GM12878 (cell line): ENCODE measurements around the gene PPP1R12A. TPM values are rescaled to one million over a fixed set of nuclear protein-coding genes. Genes with fewer than 3 reads are reported as not detected.

Experiments
- ATAC-seq: fragments of 200-7000 bp; cut with Tn5 transposase; 3 replicates; pipeline ENCODE4 v1.9.1; 2020; ENCODE audit warnings: mild to moderate bottlenecking, moderate library complexity
- Bru-seq: library from RNA; stranded (reverse); fragments of 400-500 nt; gene quantifications from one replicate; lab custom pipeline; 2021; lab: Mats Ljungman, UMichigan
- BruChase-seq, 2 experiments: library from RNA; stranded (reverse); fragments of 400-500 nt; gene quantifications; one replicate each; lab custom pipeline; 2021; lab: Mats Ljungman, UMichigan
- BruUV-seq: library from RNA; stranded (reverse); fragments of 400-500 nt; replicated peaks from 2 replicates; lab custom pipeline; 2021; lab: Mats Ljungman, UMichigan
- CTCF ChIA-PET: fragments of 300-600 bp; sonication (Branson Sonifier 250); formaldehyde crosslinking; extraction: SDS; loops from one replicate; lab custom pipeline; 2021; ENCODE audit warnings: inconsistent platforms; lab: Yijun Ruan, JAX
- POLR2A ChIA-PET: fragments of 350-600 bp; formaldehyde crosslinking; extraction: SDS; loops from one replicate; lab custom pipeline; 2021; ENCODE audit warnings: inconsistent platforms; lab: Charles Lee
- RAD21 ChIA-PET: fragments of 300-600 bp; sonication (Branson Sonifier 250); formaldehyde crosslinking; loops from one replicate; lab custom pipeline; 2023; ENCODE audit warnings: antibody characterized with exemption; ENCODE audit not compliant: unreplicated experiment; lab: Charles Lee
- SMC1A ChIA-PET: fragments of 300-600 bp; sonication (Branson Sonifier 250); formaldehyde crosslinking; loops from one replicate; lab custom pipeline; 2023; ENCODE audit not compliant: unreplicated experiment, uncharacterized antibody; lab: Charles Lee
- DNase-seq: peaks from one replicate; pipeline ENCODE4 v3.0.0-alpha.2; 2011; ENCODE audit warnings: low read depth, low spot score
- FAIRE-seq: peaks from 3 replicates; lab custom pipeline; 2011; peaks lifted over from hg19 to GRCh38; lab: Jason Lieb, UNC
- H2AFZ ChIP-seq: 2 replicates; pipeline ENCODE4 v1.6.0; 2011; ENCODE audit warnings: low read depth, low read length, control low read depth; ENCODE audit not compliant: control insufficient read depth
- H3K27ac ChIP-seq: 2 replicates; pipeline ENCODE4 v1.5.1; 2011; ENCODE audit warnings: control low read depth; ENCODE audit not compliant: control insufficient read depth, insufficient read depth
- H3K27me3 ChIP-seq, 2 experiments: replicated peaks in 1 of 2; 2 replicates each; pipeline versions ENCODE4 v1.6.0 to v1.6.1; 2011; ENCODE audit warnings: low read length in 1 of 2; ENCODE audit not compliant: control insufficient read depth in 2 of 2, insufficient read depth in 2 of 2
- H3K36me3 ChIP-seq, 2 experiments: 2 replicates each; pipeline ENCODE4 v1.5.1; 2011; ENCODE audit warnings: low read length in 1 of 2; ENCODE audit not compliant: control insufficient read depth in 2 of 2, insufficient read depth in 2 of 2
- H3K4me1 ChIP-seq: 2 replicates; pipeline ENCODE4 v1.6.1; 2011; ENCODE audit warnings: mild to moderate bottlenecking, low read length, moderate library complexity, mixed read lengths; ENCODE audit not compliant: control insufficient read depth, insufficient read depth
- H3K4me2 ChIP-seq: 2 replicates; pipeline ENCODE4 v1.6.0; 2011; ENCODE audit warnings: control low read depth; ENCODE audit not compliant: control insufficient read depth, insufficient read depth
- H3K4me3 ChIP-seq: fragments of 200-600 bp; sonication (generic); 2 replicates; pipeline ENCODE4 v1.5.1; 2016
- H3K79me2 ChIP-seq: 2 replicates; pipeline ENCODE4 v1.6.0; 2011; ENCODE audit warnings: low read length; ENCODE audit not compliant: control insufficient read depth, insufficient read depth
- H3K9ac ChIP-seq: 2 replicates; pipeline ENCODE4 v1.8.0; 2011; ENCODE audit warnings: low read length, control low read depth, mixed read lengths; ENCODE audit not compliant: control insufficient read depth, insufficient read depth
- H3K9me3 ChIP-seq: replicated peaks from 3 replicates; pipeline ENCODE4 v1.5.1; 2011; ENCODE audit warnings: mild to moderate bottlenecking, low read length; ENCODE audit not compliant: control insufficient read depth, insufficient read depth
- H4K20me1 ChIP-seq: 2 replicates; pipeline ENCODE4 v1.6.0; 2011; ENCODE audit not compliant: control insufficient read depth, insufficient read depth
- BACH1 ChIP-seq: fragments of 450-650 bp; IDR thresholded peaks from 2 replicates; pipeline ENCODE4 v1.6.1; 2017; ENCODE audit warnings: mild to moderate bottlenecking, borderline replicate concordance
- BCL11A ChIP-seq: IDR thresholded peaks from 2 replicates; pipeline ENCODE4 v1.6.1; 2011; ENCODE audit warnings: low read depth, low read length
- BHLHE40 ChIP-seq, 2 experiments: fragments of 450-650 bp in 1 of 2; IDR thresholded peaks; 2 replicates each; pipeline ENCODE4 v1.6.1; 2011 to 2017; ENCODE audit warnings: low read depth in 2 of 2, borderline replicate concordance in 1 of 2, improper control_type of control experiment in 1 of 2, low read length in 1 of 2, mild to moderate bottlenecking in 1 of 2
- BRCA1 ChIP-seq: IDR thresholded peaks from 2 replicates; pipeline ENCODE4 v1.6.1; 2011; ENCODE audit warnings: low read depth, low read length, improper control_type of control experiment
- CREB1 ChIP-seq: IDR thresholded peaks from 2 replicates; pipeline ENCODE4 v1.6.1; 2012; ENCODE audit warnings: low read depth, mild to moderate bottlenecking, inconsistent platforms
- EED ChIP-seq: sonication (generic); IDR thresholded peaks from 2 replicates; pipeline ENCODE4 v1.6.1; 2016; ENCODE audit warnings: antibody characterized with exemption, low read depth
- IKZF1 ChIP-seq: fragments of 450-650 bp; conservative IDR thresholded peaks from 2 replicates; pipeline ENCODE4 v1.6.1; 2017; ENCODE audit warnings: antibody characterized with exemption, mild to moderate bottlenecking
- LARP7 ChIP-seq: fragments of 450-650 bp; IDR thresholded peaks from 2 replicates; pipeline ENCODE4 v1.6.1; 2017; ENCODE audit warnings: mild to moderate bottlenecking
- NBN ChIP-seq: fragments of 450-650 bp; IDR thresholded peaks from 2 replicates; pipeline ENCODE4 v1.6.1; 2016
- NFXL1 ChIP-seq: fragments of 450-650 bp; IDR thresholded peaks from 2 replicates; pipeline ENCODE4 v1.6.1; 2017; ENCODE audit warnings: antibody characterized with exemption, mild to moderate bottlenecking, borderline replicate concordance
- SMAD1 ChIP-seq: fragments of 450-650 bp; IDR thresholded peaks from 2 replicates; pipeline ENCODE4 v1.6.1; 2018; ENCODE audit warnings: mild to moderate bottlenecking, low read depth; ENCODE audit not compliant: partially characterized antibody
- TAF1 ChIP-seq: IDR thresholded peaks from 2 replicates; pipeline ENCODE4 v1.6.1; 2011; ENCODE audit warnings: mild to moderate bottlenecking, low read depth, low read length, borderline replicate concordance
- TCF3 ChIP-seq: IDR thresholded peaks from 2 replicates; pipeline ENCODE4 v1.6.1; 2012; ENCODE audit warnings: low read depth, mild to moderate bottlenecking, low read length, borderline replicate concordance; ENCODE audit not compliant: insufficient read depth
- WGBS: methylation state at CpG from one replicate; pipeline ENCODE4 v1.1.6; 2016; ENCODE audit warnings: low lambda C conversion rate; ENCODE audit not compliant: insufficient replicate concordance, insufficient coverage; ENCODE audit errors: missing lambda C conversion rate; 5-methylcytosine and 5-hydroxymethylcytosine counted together
- in situ Hi-C: fragments of 300-500 bp; cut with MboI; formaldehyde crosslinking; loops from 9 replicates; pipeline ENCODE4 v1.14.3; 2018; ENCODE audit warnings: mixed read lengths
- intact Hi-C: fragments of 100-400 bp; cut with micrococcal nuclease; formaldehyde crosslinking; loops from one replicate; pipeline ENCODE4 v1.14.2; 2022; ENCODE audit not compliant: unreplicated experiment
- long read RNA-seq, 2 experiments: library from polyadenylated mRNA; unstranded; transcript quantifications; one replicate each; pipeline ENCODE4 v2.0.0, GENCODE V29; 2019 to 2020
- polyA minus RNA-seq, 3 experiments: library from RNA; depleted of rRNA, polyadenylated mRNA; stranded (reverse); fragments of >200 nt; gene quantifications; 2 replicates each; pipeline ENCODE4 v1.2.3, GENCODE V29; 2011
- polyA plus RNA-seq, 11 experiments: library from polyadenylated mRNA; depleted of rRNA in 4 of 11; unstranded in 6 of 11; stranded (reverse) in 5 of 11; fragments of >200 nt; fragmentation: Nextera tagmentation in 4 of 11; fragmentation: Illumina TruSeq in 1 of 11; extraction: Ambion mirVana in 4 of 11; extraction: Trizol in 1 of 11; gene quantifications; 1 replicate in 1 of 11; 2 replicates in 10 of 11; pipeline versions ENCODE4 v1.2.1 to v1.2.3, GENCODE V29; 2011 to 2016; ENCODE audit warnings: inconsistent platforms in 2 of 11, missing spikeins in 2 of 11, low read depth in 1 of 11
- total RNA-seq, 4 experiments: library from RNA; depleted of rRNA in 3 of 4; stranded (reverse); fragments of >200 nt in 3 of 4; fragmentation: Illumina TruSeq in 1 of 4; extraction: Trizol in 1 of 4; gene quantifications; 2 replicates each; pipeline versions ENCODE4 v1.2.1 to v1.2.3, GENCODE V29; 2013 to 2021
- TF ChIP-seq, protein P1 (sequence below): fragments of 450-650 bp; IDR thresholded peaks from 2 replicates; pipeline ENCODE4 v1.6.1; 2018; ENCODE audit warnings: mild to moderate bottlenecking, low read depth, moderate library complexity; ENCODE audit not compliant: partially characterized antibody
- TF ChIP-seq, protein P2 (sequence below): fragments of 150-350 bp; IDR thresholded peaks from 2 replicates; pipeline ENCODE4 v1.6.1; 2014; ENCODE audit warnings: mild to moderate bottlenecking, low read depth, low read length

Gene PPP1R12A
- 237 and 251 TPM in 2 replicates for total RNA-seq (2013; cell fraction: nucleolus; rRNA removed)
- total RNA-seq (2014; rRNA removed): 49.3 and 53.8 TPM in 2 replicates
- total RNA-seq (2014; rRNA removed; fragmentation: Illumina TruSeq; extraction: Trizol): 126 and 134 TPM in 2 replicates
- total RNA-seq (2021): 53.5 and 54.8 TPM in 2 replicates
- 17.5 TPM for polyA plus RNA-seq (2011; ENCODE audit: low read depth)
- polyA plus RNA-seq (2011; rRNA removed): 45.3 and 69.3 TPM in 2 replicates
- polyA plus RNA-seq (2011; cell fraction: cytosol; rRNA removed): 15.2 and 15.8 TPM in 2 replicates
- 46.4 and 52.2 TPM in 2 replicates for polyA plus RNA-seq (2011; cell fraction: nucleus; rRNA removed)
- 27.5 and 38.1 TPM in 2 replicates for polyA plus RNA-seq (2012)
- polyA plus RNA-seq (2014; fragmentation: Illumina TruSeq; extraction: Trizol): 117 and 145 TPM in 2 replicates
- 10 to 100 TPM; 22.8 to 31.6 TPM for polyA plus RNA-seq (2014; fragmentation: Nextera tagmentation; extraction: Ambion mirVana)
- polyA plus RNA-seq (2014; rRNA removed): 23.3 and 25.6 TPM in 2 replicates
- polyA plus RNA-seq (2016; fragmentation: Nextera tagmentation; extraction: Ambion mirVana): 10 to 100 TPM; 61.8 to 70.5 TPM
- 50.4 and 79.0 TPM in 2 replicates for polyA minus RNA-seq (2011; rRNA and poly(A)+ RNA removed)
- polyA minus RNA-seq (2011; cell fraction: cytosol; rRNA and poly(A)+ RNA removed): 34.3 and 42.2 TPM in 2 replicates
- 84.9 and 148 TPM in 2 replicates for polyA minus RNA-seq (2011; cell fraction: nucleus; rRNA and poly(A)+ RNA removed)
- Bru-seq, nascent RNA: percentile 91 among the genes with signal in this experiment
- percentile 83 among the genes with signal in this experiment for BruChase-seq, experiment 1, labeled RNA remaining after a 6-hour chase
- percentile 87 among the genes with signal in this experiment for BruChase-seq, experiment 2, labeled RNA remaining after a 2-hour chase
- long read RNA-seq, experiment 1, transcript PPP1R12A-208 (15 exons, 2,275 nt): major isoform, 12 of 46 reads
- long read RNA-seq, experiment 1, partial matches to known transcripts: 24 of 46 reads
- long read RNA-seq, experiment 1, other reads (novel, unspliced or antisense): 10 of 46 reads
- long read RNA-seq, experiment 2, transcript PPP1R12A-208 (15 exons, 2,275 nt): major isoform, 17 of 112 reads
- long read RNA-seq, experiment 2, partial matches to known transcripts: 64 of 112 reads
- long read RNA-seq, experiment 2, other reads (novel, unspliced or antisense): 30 of 112 reads

- peak within 1 kb of the TSS; percentile 96 for H3K27ac ChIP-seq
- FAIRE-seq (peak; percentile 80), DNase-seq (peak; percentile 83), ATAC-seq (peak; percentile 91)
- H3K9ac ChIP-seq: peak within 1 kb of the TSS; percentile 94
- WGBS: 0% methylated on average over 43 of the region's 44 CpGs
- peak within 1 kb of the TSS; percentile 84 for H2AFZ ChIP-seq
- no peaks in the 10 kb centered on the region for H3K27me3 ChIP-seq
- peaks cover 63% of the 10 kb centered on the region for H3K79me2 ChIP-seq
- no peaks in the 10 kb centered on the region for H4K20me1 ChIP-seq
- BruUV-seq: no TSS peak
- POLR2A ChIA-PET: interaction anchor here (1.0 to 1.8 kb wide), 6 partner anchors 10 to 93 kb away, joined by 3 to 4 read pairs (median 3); no protein-coding TSS in a partner anchor
- RAD21 ChIA-PET: interaction anchor here (0.9 to 2.0 kb wide), 4 partner anchors 16 to 49 kb away, joined by 3 to 5 read pairs (median 4); no protein-coding TSS in a partner anchor
- SMC1A ChIA-PET: interaction anchor here (0.7 to 2.6 kb wide), 6 partner anchors 13 to 252 kb away, joined by 3 to 12 read pairs (median 4); no protein-coding TSS in a partner anchor
- peak within 1 kb of the TSS; percentile 80 for H3K4me2 ChIP-seq
- no peaks in the 10 kb centered on the region for H3K36me3 ChIP-seq
- no peaks in the 10 kb centered on the region for H3K9me3 ChIP-seq
- peak within 1 kb of the TSS; percentile 96 for H3K4me3 ChIP-seq
- intact Hi-C loops: loop anchor here (5.0 kb wide), 2 partner anchors 243 to 252 kb away; partner anchors contain the start of gene PAWR
- H3K4me1 ChIP-seq: peaks cover 7% of the 10 kb centered on the region; the same call in 1 of the 2 replicates
- CTCF ChIA-PET: interaction anchor here (0.6 to 1.6 kb wide), 3 partner anchors 9 to 44 kb away, joined by 3 to 4 read pairs (median 3); no protein-coding TSS in a partner anchor
- in situ Hi-C loops: no loop called here
- TF ChIP-seq, protein P1, sequence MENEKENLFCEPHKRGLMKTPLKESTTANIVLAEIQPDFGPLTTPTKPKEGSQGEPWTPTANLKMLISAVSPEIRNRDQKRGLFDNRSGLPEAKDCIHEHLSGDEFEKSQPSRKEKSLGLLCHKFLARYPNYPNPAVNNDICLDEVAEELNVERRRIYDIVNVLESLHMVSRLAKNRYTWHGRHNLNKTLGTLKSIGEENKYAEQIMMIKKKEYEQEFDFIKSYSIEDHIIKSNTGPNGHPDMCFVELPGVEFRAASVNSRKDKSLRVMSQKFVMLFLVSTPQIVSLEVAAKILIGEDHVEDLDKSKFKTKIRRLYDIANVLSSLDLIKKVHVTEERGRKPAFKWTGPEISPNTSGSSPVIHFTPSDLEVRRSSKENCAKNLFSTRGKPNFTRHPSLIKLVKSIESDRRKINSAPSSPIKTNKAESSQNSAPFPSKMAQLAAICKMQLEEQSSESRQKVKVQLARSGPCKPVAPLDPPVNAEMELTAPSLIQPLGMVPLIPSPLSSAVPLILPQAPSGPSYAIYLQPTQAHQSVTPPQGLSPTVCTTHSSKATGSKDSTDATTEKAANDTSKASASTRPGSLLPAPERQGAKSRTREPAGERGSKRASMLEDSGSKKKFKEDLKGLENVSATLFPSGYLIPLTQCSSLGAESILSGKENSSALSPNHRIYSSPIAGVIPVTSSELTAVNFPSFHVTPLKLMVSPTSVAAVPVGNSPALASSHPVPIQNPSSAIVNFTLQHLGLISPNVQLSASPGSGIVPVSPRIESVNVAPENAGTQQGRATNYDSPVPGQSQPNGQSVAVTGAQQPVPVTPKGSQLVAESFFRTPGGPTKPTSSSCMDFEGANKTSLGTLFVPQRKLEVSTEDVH: peak; percentile 34
- TF ChIP-seq SMAD1 (peak; percentile 37), BACH1 (peak; percentile 85), TCF3 (peak; percentile 66; the same call in 1 of the 2 replicates), BRCA1 (peak; percentile 83), NBN (peak; percentile 61; the same call in 1 of the 2 replicates), BCL11A (no peak), TAF1 (peak; percentile 79), EED (peak; percentile 84), NFXL1 (no peak), CREB1 (peak; percentile 84), LARP7 (peak; percentile 51; the same call in 1 of the 2 replicates), BHLHE40 (IDR thresholded peaks at IDR 0.05; ENCODE audit: borderline replicate concordance in 1 of 2, low read depth in 2 of 2, low read length in 1 of 2) (peak in 1 of 2 experiments; percentile 63; a peak in 1 of 4 replicates), IKZF1 (peak; percentile 97)
- TF ChIP-seq, protein P2, sequence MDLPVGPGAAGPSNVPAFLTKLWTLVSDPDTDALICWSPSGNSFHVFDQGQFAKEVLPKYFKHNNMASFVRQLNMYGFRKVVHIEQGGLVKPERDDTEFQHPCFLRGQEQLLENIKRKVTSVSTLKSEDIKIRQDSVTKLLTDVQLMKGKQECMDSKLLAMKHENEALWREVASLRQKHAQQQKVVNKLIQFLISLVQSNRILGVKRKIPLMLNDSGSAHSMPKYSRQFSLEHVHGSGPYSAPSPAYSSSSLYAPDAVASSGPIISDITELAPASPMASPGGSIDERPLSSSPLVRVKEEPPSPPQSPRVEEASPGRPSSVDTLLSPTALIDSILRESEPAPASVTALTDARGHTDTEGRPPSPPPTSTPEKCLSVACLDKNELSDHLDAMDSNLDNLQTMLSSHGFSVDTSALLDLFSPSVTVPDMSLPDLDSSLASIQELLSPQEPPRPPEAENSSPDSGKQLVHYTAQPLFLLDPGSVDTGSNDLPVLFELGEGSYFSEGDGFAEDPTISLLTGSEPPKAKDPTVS: no peak
These were observed at the start of gene PPP1R12A for GRCh38 chr12:79935021-79935623. Gene PPP1R12A (minus strand): TSS chr12:79935097. CDS start chr12:79934931, 166 bp downstream.
